Testis (tissue), 2 donors: ENCODE data around the gene PRIMPOL.

Experiments
- CTCF ChIP-seq, 3 experiments: fragments of 450-650 bp in 2 of 3; fragments of 200-600 bp in 1 of 3; sonication (generic) in 1 of 3; IDR thresholded peaks; one replicate each; pipeline ENCODE4 v1.5.1; 2016 to 2019; ENCODE audit warnings: antibody characterized with exemption in 3 of 3, mild to moderate bottlenecking in 2 of 3, moderate library complexity in 1 of 3
- POLR2A ChIP-seq: fragments of 450-650 bp; IDR thresholded peaks from one replicate; pipeline ENCODE4 v1.6.1; 2017; ENCODE audit warnings: antibody characterized with exemption, mild to moderate bottlenecking, moderate library complexity

GRCh38 chr4:184734758-184735157, 85.2 kb downstream of the PRIMPOL start:
- TF ChIP-seq POLR2A, result no peak
- no peak for TF ChIP-seq CTCF (IDR thresholded peaks at IDR 0.05)
